H9 (cell line): ENCODE results near the gene SCO2. TPM values are rescaled to one million over a fixed set of nuclear protein-coding genes. Genes with fewer than 3 reads are reported as not detected.

Source experiments
- DNase-seq: peaks from one replicate; pipeline ENCODE4 v3.0.0-alpha.2; 2017
- H2AFZ ChIP-seq: one replicate; pipeline ENCODE4 v1.6.1; 2013; ENCODE audit warnings: mild to moderate bottlenecking, low read length, control low read depth, moderate library complexity
- H2AK5ac ChIP-seq: 2 replicates; pipeline ENCODE4 v1.6.1; 2013; ENCODE audit warnings: low read length, control low read depth, mixed read lengths; ENCODE audit not compliant: insufficient read length
- H2BK120ac ChIP-seq: one replicate; pipeline ENCODE4 v1.6.1; 2013; ENCODE audit warnings: low read depth, mild to moderate bottlenecking, low read length, control low read depth, inconsistent platforms; ENCODE audit not compliant: poor library complexity, severe bottlenecking
- H2BK12ac ChIP-seq: 2 replicates; pipeline ENCODE4 v1.6.1; 2013; ENCODE audit warnings: low read length, control low read depth, mixed read lengths, low read depth; ENCODE audit not compliant: insufficient read length
- H2BK15ac ChIP-seq: 2 replicates; pipeline ENCODE4 v1.6.1; 2013; ENCODE audit warnings: low read depth, low read length, control low read depth
- H2BK20ac ChIP-seq: one replicate; pipeline ENCODE4 v1.6.1; 2013; ENCODE audit warnings: low read depth, mild to moderate bottlenecking, low read length, control low read depth, inconsistent platforms; ENCODE audit not compliant: poor library complexity, severe bottlenecking
- H2BK5ac ChIP-seq: 2 replicates; pipeline ENCODE4 v1.6.1; 2013; ENCODE audit warnings: low read length, control low read depth, mixed read lengths; ENCODE audit not compliant: insufficient read length
- H3K14ac ChIP-seq: 2 replicates; pipeline ENCODE4 v1.6.1; 2013; ENCODE audit warnings: low read length, control low read depth; ENCODE audit not compliant: insufficient read depth
- H3K18ac ChIP-seq: 2 replicates; pipeline ENCODE4 v1.6.1; 2013; ENCODE audit warnings: low read depth, mild to moderate bottlenecking, mixed read lengths, low read length, control low read depth; ENCODE audit not compliant: insufficient read length
- H3K23ac ChIP-seq: 2 replicates; pipeline ENCODE4 v1.6.1; 2013; ENCODE audit warnings: low read length, control low read depth, mixed read lengths, low read depth; ENCODE audit not compliant: insufficient read length
- H3K23me2 ChIP-seq: 2 replicates; pipeline ENCODE4 v1.6.1; 2013; ENCODE audit warnings: low read depth, mild to moderate bottlenecking, mixed read lengths, low read length, control low read depth; ENCODE audit not compliant: insufficient read length, poor library complexity, severe bottlenecking
- H3K27ac ChIP-seq: 2 replicates; pipeline ENCODE4 v1.5.1; 2013; ENCODE audit warnings: low read length, control low read depth, mixed read lengths, low read depth; ENCODE audit not compliant: insufficient read length
- H3K27me3 ChIP-seq: 2 replicates; pipeline ENCODE4 v1.6.1; 2013; ENCODE audit warnings: low read length, control low read depth, inconsistent platforms; ENCODE audit not compliant: insufficient read depth
- H3K4ac ChIP-seq: 2 replicates; pipeline ENCODE4 v1.6.1; 2013; ENCODE audit warnings: low read depth, mild to moderate bottlenecking, control low read depth, inconsistent platforms, low read length, moderate library complexity
- H3K4me1 ChIP-seq: 2 replicates; pipeline ENCODE4 v1.6.1; 2013; ENCODE audit warnings: low read length, control low read depth, inconsistent platforms; ENCODE audit not compliant: insufficient read depth
- H3K4me2 ChIP-seq: 2 replicates; pipeline ENCODE4 v1.6.1; 2013; ENCODE audit warnings: low read length, control low read depth, mixed read lengths; ENCODE audit not compliant: insufficient read length, insufficient read depth
- H3K56ac ChIP-seq: 2 replicates; pipeline ENCODE4 v1.6.1; 2013; ENCODE audit warnings: low read depth, mild to moderate bottlenecking, mixed read lengths, low read length, control low read depth; ENCODE audit not compliant: insufficient read length
- H3K79me1 ChIP-seq: 2 replicates; pipeline ENCODE4 v1.6.1; 2013; ENCODE audit warnings: low read depth, mild to moderate bottlenecking, moderate library complexity, low read length, control low read depth, inconsistent platforms; ENCODE audit not compliant: insufficient read depth, poor library complexity, severe bottlenecking
- H3K79me2 ChIP-seq: 2 replicates; pipeline ENCODE4 v1.6.1; 2013; ENCODE audit warnings: low read length, control low read depth, inconsistent platforms; ENCODE audit not compliant: insufficient read depth
- H3K9ac ChIP-seq: 2 replicates; pipeline ENCODE4 v1.6.1; 2013; ENCODE audit warnings: low read length, control low read depth, mixed read lengths; ENCODE audit not compliant: insufficient read length; ENCODE audit errors: extremely low read depth
- H3K9me3 ChIP-seq: one replicate; pipeline ENCODE4 v1.6.1; 2013; ENCODE audit warnings: low read depth, low read length, inconsistent platforms; ENCODE audit not compliant: control insufficient read depth
- H3T11ph ChIP-seq: one replicate; pipeline ENCODE4 v1.6.1; 2013; ENCODE audit warnings: mild to moderate bottlenecking, low read length, control low read depth, inconsistent platforms
- H4K20me1 ChIP-seq: one replicate; pipeline ENCODE4 v1.6.1; 2013; ENCODE audit not compliant: control insufficient read depth, insufficient read length, insufficient read depth
- H4K5ac ChIP-seq: 2 replicates; pipeline ENCODE4 v1.6.1; 2013; ENCODE audit warnings: low read depth, mild to moderate bottlenecking, mixed read lengths, low read length, control low read depth; ENCODE audit not compliant: insufficient read length
- H4K8ac ChIP-seq: replicated peaks from 2 replicates; pipeline ENCODE4 v1.6.1; 2013; ENCODE audit warnings: low read length, control low read depth, mixed read lengths, low read depth; ENCODE audit not compliant: insufficient read length
- H4K91ac ChIP-seq: 2 replicates; pipeline ENCODE4 v1.6.1; 2013; ENCODE audit warnings: low read depth, mild to moderate bottlenecking, moderate library complexity, mixed read lengths, low read length, control low read depth; ENCODE audit not compliant: insufficient read length
- H3K27ac Mint-ChIP-seq, 3 experiments: 2 replicates in 2 of 3; 3 replicates in 1 of 3; pipeline ENCODE4 v1.8.0; 2020 to 2021; ENCODE audit warnings: mixed read lengths in 3 of 3, mild to moderate bottlenecking in 1 of 3, moderate library complexity in 1 of 3
- H3K27me3 Mint-ChIP-seq: 2 replicates; pipeline ENCODE4 v1.8.0; 2021; ENCODE audit warnings: low read depth, mild to moderate bottlenecking, moderate library complexity, mixed read lengths
- H3K36me3 Mint-ChIP-seq, 3 experiments: 2 replicates in 2 of 3; 3 replicates in 1 of 3; pipeline ENCODE4 v1.8.0; 2020 to 2021; ENCODE audit warnings: low read depth in 3 of 3, mixed read lengths in 3 of 3; ENCODE audit not compliant: insufficient read depth in 1 of 3
- H3K4me1 Mint-ChIP-seq, 2 experiments: 2 replicates each; pipeline ENCODE4 v1.8.0; 2020; ENCODE audit warnings: mixed read lengths in 2 of 2
- H3K4me3 Mint-ChIP-seq, 2 experiments: 2 replicates in 1 of 2; 3 replicates in 1 of 2; pipeline ENCODE4 v1.8.0; 2020 to 2021; ENCODE audit warnings: mild to moderate bottlenecking in 2 of 2, mixed read lengths in 2 of 2, moderate library complexity in 1 of 2
- H3K9me3 Mint-ChIP-seq, 2 experiments: 2 replicates in 1 of 2; 3 replicates in 1 of 2; pipeline ENCODE4 v1.8.0; 2020; ENCODE audit warnings: mild to moderate bottlenecking in 2 of 2, mixed read lengths in 2 of 2, moderate library complexity in 1 of 2
- CTCF ChIP-seq: fragments of 200-600 bp; sonication (generic); conservative IDR thresholded peaks from 3 replicates; pipeline ENCODE4 v1.8.0; 2021; ENCODE audit warnings: antibody characterized with exemption, mild to moderate bottlenecking
- WGBS: extraction: QIAGEN DNeasy Blood & Tissue Kit; methylation state at CpG from one replicate; pipeline ENCODE4 v1.1.7; 2013; ENCODE audit warnings: missing lambda C conversion rate, low lambda C conversion rate, mixed read lengths; ENCODE audit not compliant: insufficient read length; ENCODE audit errors: extremely low coverage; 5-methylcytosine and 5-hydroxymethylcytosine counted together
- total RNA-seq: library from RNA; stranded (reverse); gene quantifications from 2 replicates; pipeline ENCODE4 v1.2.1, GENCODE V29; 2021

Gene SCO2
- total RNA-seq, 1 experiment from 2014 or later: 3.3 TPM

- no peak overlapping the region for H4K91ac ChIP-seq
- H3K4ac ChIP-seq: no peak overlapping the region
- Mint-ChIP-seq H3K27me3 (peaks cover 36% of the 10 kb centered on the region), H3K27ac (no peak overlapping the region), H3K4me1 (peaks cover 13 to 14% of the 10 kb centered on the region in 2 experiments), H3K4me3 (peak overlapping the region in 1 of 2 experiments; percentile 81; a peak in 3 of 5 replicates), H3K9me3 (no peaks in the 10 kb centered on the region), H3K36me3 (no peaks in the 10 kb centered on the region)
- no peak overlapping the region for H3K14ac ChIP-seq
- no peaks in the 10 kb centered on the region for H3K9me3 ChIP-seq
- no peak overlapping the region for H2AFZ ChIP-seq
- no peaks in the 10 kb centered on the region for H3K79me1 ChIP-seq
- peaks cover 9% of the 10 kb centered on the region; the same call in 1 of the 2 replicates for H3K27me3 ChIP-seq
- H3K56ac ChIP-seq: no peak overlapping the region
- no peak overlapping the region for H3K4me2 ChIP-seq
- no peaks in the 10 kb centered on the region for H3K79me2 ChIP-seq
- no peak overlapping the region for H2BK20ac ChIP-seq
- H3K18ac ChIP-seq: no peak overlapping the region
- peak overlapping the region; percentile 27 for H2BK12ac ChIP-seq
- H3K27ac ChIP-seq: no peak overlapping the region
- no peaks in the 10 kb centered on the region for H4K20me1 ChIP-seq
- H3K23ac ChIP-seq: no peak overlapping the region
- no peak overlapping the region for H4K5ac ChIP-seq
- WGBS: no CpG with 5 or more reads among the region's 11 CpGs
- no peak overlapping the region for H3T11ph ChIP-seq
- no peak overlapping the region for H2BK120ac ChIP-seq
- H3K4me1 ChIP-seq: no peaks in the 10 kb centered on the region
- H3K9ac ChIP-seq: no peak overlapping the region
- no peak overlapping the region for H2BK15ac ChIP-seq
- H4K8ac ChIP-seq: no peak overlapping the region
- DNase-seq: no peak
- no peak overlapping the region for H2AK5ac ChIP-seq
- H3K23me2 ChIP-seq: peaks cover 12% of the 10 kb centered on the region
- no peak overlapping the region for H2BK5ac ChIP-seq
- TF ChIP-seq CTCF: no peak
These were observed 45.7 kb downstream of the SCO2 start for GRCh38 chr22:50479721-50480120.
